Central memory CD8-positive, alpha-beta T cell (primary cell): ENCODE data around the gene IRAK1BP1.
"Not testable (repeated sequence)": the region's sequence is repeated elsewhere in the genome, so short reads cannot be mapped to it uniquely, and the experiment has no call there.

Source experiments
- ATAC-seq: fragments of 150-1000 bp; cut with Tn5 transposase; replicated peaks from 2 replicates; pipeline ENCODE4 v1.10.0; 2022; ENCODE audit warnings: mild to moderate bottlenecking, moderate FRiP score, moderate number of reproducible peaks; ENCODE audit not compliant: poor library complexity, severe bottlenecking; ENCODE audit errors: extremely low read depth
- DNase-seq, 2 donors: peaks; one replicate each; pipeline ENCODE4 v3.0.0; 2021; ENCODE audit warnings: low spot score in 2 of 2
- H3K27ac Mint-ChIP-seq: one replicate; pipeline ENCODE4 v1.8.0; 2022; ENCODE audit warnings: low read depth, mild to moderate bottlenecking, moderate library complexity, mixed read lengths
- H3K27me3 Mint-ChIP-seq: one replicate; pipeline ENCODE4 v1.8.0; 2022; ENCODE audit warnings: mixed read lengths
- H3K36me3 Mint-ChIP-seq: one replicate; pipeline ENCODE4 v1.8.0; 2022; ENCODE audit warnings: mild to moderate bottlenecking, moderate library complexity, mixed read lengths; ENCODE audit not compliant: insufficient read depth
- H3K4me1 Mint-ChIP-seq: one replicate; pipeline ENCODE4 v1.8.0; 2022; ENCODE audit warnings: mixed read lengths
- H3K4me3 Mint-ChIP-seq: one replicate; pipeline ENCODE4 v1.8.0; 2022; ENCODE audit warnings: mild to moderate bottlenecking, moderate library complexity, mixed read lengths
- H3K9me3 Mint-ChIP-seq: one replicate; pipeline ENCODE4 v1.8.0; 2022; ENCODE audit warnings: mixed read lengths

IRAK1BP1 gene

DNA sequence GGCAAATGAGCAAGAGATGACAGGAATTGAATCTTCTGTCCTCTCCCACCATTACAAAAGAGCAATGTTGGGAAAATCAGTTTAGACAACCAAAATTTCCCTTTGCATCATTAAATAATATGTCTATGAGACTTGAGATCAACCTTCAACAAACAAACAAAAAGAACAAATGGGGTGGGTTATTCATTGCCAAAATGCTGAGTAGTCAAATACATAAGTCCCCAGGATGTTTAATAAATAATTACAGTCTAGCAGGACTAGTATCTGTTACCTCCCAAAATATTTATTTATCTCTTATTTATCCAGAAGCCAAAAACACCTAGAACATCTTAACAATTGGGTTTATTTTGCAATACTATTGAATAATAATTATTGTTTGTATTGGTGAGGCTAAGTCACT, 16.2 kb upstream of the IRAK1BP1 start:
- DNase-seq (no peak), ATAC-seq (no peak)
- Mint-ChIP-seq H3K27me3 (no peaks in the 10 kb centered on the region), H3K9me3 (no peaks in the 10 kb centered on the region), H3K4me1 (no peaks in the 10 kb centered on the region), H3K4me3 (no peak overlapping the region), H3K36me3 (no peaks in the 10 kb centered on the region), H3K27ac (no peak overlapping the region)

DNA sequence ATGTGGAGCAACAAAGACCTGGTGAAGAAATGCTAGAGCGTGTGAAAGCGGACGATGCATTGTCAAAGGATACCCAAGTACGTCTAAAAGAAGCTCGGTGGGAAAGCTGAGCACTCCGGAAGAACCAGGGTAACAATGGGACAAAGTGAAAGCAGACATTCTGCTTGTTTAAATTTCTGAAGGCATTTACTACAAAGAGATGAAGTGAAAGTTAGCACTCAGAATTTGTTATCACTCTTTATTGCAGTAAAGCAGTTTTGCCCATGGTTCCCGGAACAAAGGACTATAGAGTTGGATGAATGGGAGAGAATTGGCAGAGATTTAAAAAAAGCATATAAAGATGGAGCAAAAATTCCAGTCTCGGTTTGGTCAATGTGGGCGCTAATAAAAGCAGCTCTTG, 12.8 kb upstream of the IRAK1BP1 start:
- H3K27ac Mint-ChIP-seq: no peak overlapping the region
- no peaks in the 10 kb centered on the region for H3K9me3 Mint-ChIP-seq
- H3K36me3 Mint-ChIP-seq: no peaks in the 10 kb centered on the region
- H3K4me1 Mint-ChIP-seq: no peaks in the 10 kb centered on the region
- ATAC-seq: no peak
- no peak for DNase-seq
- H3K27me3 Mint-ChIP-seq: peaks cover 10% of the 10 kb centered on the region
- no peak overlapping the region for H3K4me3 Mint-ChIP-seq

DNA sequence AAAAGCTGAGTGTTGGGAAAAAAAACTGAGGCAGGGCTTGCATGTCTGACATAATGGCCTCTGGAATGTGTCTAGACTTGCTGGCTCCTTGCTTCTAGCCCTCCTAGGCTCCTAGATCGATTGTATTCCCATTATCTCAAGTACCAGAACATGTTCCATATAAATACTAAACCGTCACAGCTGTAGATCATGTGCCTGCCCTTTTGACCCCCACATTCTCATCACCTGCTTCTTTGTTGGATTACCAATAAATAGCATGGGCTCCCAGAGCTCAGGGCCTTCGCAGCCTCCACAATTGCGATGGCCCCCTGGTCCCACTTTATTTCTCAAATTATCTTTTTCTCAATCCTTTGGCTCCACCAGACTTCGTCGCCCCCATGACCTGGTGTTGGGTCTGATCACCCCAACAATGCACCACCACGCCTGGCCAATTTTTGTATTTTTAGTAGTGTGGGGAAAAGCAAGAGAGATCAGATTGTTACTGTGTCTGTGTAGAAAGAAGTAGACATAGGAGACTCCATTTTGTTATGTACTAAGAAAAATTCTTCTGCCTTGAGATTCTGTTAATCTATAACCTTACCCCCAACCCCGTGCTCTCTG, 8.9 kb upstream of the IRAK1BP1 start:
- H3K27me3 Mint-ChIP-seq, H3K36me3 Mint-ChIP-seq, DNase-seq, H3K27ac Mint-ChIP-seq, ATAC-seq, H3K9me3 Mint-ChIP-seq, H3K4me3 Mint-ChIP-seq, H3K4me1 Mint-ChIP-seq: not testable (repeated sequence)

DNA sequence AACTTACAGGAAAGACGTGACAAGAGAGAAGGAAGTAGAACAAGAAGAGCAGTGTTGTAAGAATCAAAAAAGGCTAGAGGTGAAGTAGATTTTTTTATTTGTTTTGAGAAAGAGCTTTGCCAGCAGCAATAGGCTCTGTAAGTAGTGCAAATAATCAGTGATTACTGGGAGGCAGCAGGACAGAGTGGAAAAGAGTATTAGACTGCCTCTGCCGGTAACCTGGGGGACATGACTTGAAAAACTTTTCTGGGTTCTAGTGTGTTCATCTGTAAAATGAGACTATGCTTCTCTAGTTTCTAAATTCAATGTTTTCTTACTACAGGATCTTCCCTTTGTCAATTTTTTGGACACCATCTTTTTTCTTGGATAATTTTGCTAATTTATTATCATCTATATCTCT, 5.8 kb upstream of the IRAK1BP1 start:
- no peak overlapping the region for H3K27ac Mint-ChIP-seq
- H3K4me3 Mint-ChIP-seq: no peak overlapping the region
- H3K36me3 Mint-ChIP-seq: no peaks in the 10 kb centered on the region
- ATAC-seq (no peak), DNase-seq (no peak)
- H3K9me3 Mint-ChIP-seq: no peaks in the 10 kb centered on the region
- peaks cover 2% of the 10 kb centered on the region for H3K4me1 Mint-ChIP-seq
- peaks cover 10% of the 10 kb centered on the region for H3K27me3 Mint-ChIP-seq

DNA sequence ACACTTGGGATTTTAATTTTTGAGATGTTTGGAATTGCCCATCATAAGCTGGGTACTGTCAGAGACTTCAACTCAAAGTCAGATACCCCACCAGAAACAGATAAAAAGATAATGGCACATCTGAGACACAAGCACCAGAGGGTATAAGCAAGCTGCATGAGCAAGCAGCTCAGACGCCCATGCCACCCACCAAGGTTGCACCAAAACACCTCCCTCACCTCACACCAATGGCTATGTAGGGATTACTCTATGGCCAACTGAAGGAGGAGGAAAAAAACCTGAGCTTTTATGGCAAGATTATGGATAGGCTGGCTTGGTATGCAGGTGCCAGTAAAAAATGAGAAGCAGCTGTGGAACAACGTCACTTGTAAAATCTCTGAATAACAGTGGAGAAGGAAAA, 3.8 kb upstream of the IRAK1BP1 start:
- Mint-ChIP-seq H3K27ac (no peak overlapping the region), H3K9me3 (no peaks in the 10 kb centered on the region), H3K4me1 (peaks cover 16% of the 10 kb centered on the region), H3K27me3 (no peaks in the 10 kb centered on the region), H3K36me3 (peaks cover 9% of the 10 kb centered on the region), H3K4me3 (no peak overlapping the region)
- DNase-seq (no peak), ATAC-seq (no peak)

DNA sequence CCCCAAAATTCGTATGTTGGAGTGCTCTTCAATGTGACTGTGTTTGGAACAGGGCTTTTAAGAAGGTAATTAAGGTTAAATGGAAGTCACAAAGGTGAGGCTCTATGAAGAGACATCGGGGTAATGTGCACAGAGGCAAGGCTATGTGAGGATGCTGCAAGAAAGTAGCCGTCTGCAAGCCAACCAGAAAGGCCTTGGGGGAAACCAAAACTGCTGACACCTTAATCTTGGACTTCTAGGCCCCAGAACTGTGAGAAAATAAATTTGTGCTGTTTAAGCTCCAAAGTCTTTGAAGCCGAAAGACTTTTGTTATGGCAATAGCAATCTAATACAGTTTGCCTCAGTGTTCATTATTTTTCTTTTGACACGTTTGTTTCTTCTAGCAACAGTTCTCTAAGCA, 2.4 kb upstream of the IRAK1BP1 start:
- ATAC-seq: no peak
- H3K4me3 Mint-ChIP-seq: no peak overlapping the region
- no peaks in the 10 kb centered on the region for H3K27me3 Mint-ChIP-seq
- no peaks in the 10 kb centered on the region for H3K9me3 Mint-ChIP-seq
- peaks cover 16% of the 10 kb centered on the region for H3K4me1 Mint-ChIP-seq
- no peak for DNase-seq
- no peak overlapping the region for H3K27ac Mint-ChIP-seq
- peaks cover 9% of the 10 kb centered on the region for H3K36me3 Mint-ChIP-seq

DNA sequence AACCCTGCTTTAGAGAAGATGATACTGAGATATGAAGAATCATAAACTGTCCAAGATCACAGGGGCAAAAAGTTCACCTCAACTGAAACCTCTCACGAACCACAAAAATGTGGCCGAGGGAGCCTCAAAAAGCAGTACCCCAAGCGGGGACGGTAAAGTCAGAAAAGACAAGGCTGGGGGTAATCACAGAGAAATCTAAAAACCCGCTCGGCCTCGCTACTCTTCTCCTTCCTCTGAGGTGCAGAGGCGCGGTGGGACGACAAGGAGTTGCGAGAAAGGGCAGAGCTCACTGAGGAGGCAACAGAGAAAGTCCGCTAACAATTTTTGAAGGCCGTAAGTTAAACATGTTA, 356 bp upstream of the IRAK1BP1 start:
- peak overlapping the region; percentile 93 for H3K4me3 Mint-ChIP-seq

DNA sequence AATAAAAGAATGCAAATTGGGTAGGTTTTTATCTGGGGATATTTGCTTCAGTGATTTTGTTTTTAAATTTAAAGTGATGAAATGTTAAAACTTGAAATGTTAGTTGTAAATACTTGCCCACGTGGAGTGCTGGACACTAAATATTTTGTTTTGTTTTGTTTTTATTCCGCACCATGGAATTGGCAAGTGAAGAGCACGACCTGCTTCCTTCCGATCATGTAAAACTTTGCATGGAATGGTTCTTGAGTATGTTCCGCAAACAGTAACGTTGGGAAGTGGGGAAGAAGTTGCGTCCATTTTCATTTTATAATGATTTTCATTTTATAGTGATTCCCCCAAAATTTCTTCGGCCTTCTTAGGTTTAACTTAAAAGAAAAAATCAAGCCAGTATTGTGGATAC, 765 bp downstream of the IRAK1BP1 start:
- Mint-ChIP-seq H3K36me3 (peaks cover 11% of the 10 kb centered on the region), H3K4me1 (peaks cover 16% of the 10 kb centered on the region), H3K27me3 (no peaks in the 10 kb centered on the region), H3K9me3 (no peaks in the 10 kb centered on the region), H3K27ac (peak overlapping the region; percentile 97), H3K4me3 (peak overlapping the region; percentile 93)
- ATAC-seq (no peak), DNase-seq (no peak)

More for the DNA sequence above, 356 bp upstream of the IRAK1BP1 start:
- peak; percentile 36 for ATAC-seq
- Mint-ChIP-seq H3K27me3 (no peaks in the 10 kb centered on the region), H3K9me3 (no peaks in the 10 kb centered on the region), H3K4me1 (peaks cover 16% of the 10 kb centered on the region), H3K36me3 (peaks cover 11% of the 10 kb centered on the region), H3K27ac (peak overlapping the region; percentile 97)
- no peak for DNase-seq

DNA sequence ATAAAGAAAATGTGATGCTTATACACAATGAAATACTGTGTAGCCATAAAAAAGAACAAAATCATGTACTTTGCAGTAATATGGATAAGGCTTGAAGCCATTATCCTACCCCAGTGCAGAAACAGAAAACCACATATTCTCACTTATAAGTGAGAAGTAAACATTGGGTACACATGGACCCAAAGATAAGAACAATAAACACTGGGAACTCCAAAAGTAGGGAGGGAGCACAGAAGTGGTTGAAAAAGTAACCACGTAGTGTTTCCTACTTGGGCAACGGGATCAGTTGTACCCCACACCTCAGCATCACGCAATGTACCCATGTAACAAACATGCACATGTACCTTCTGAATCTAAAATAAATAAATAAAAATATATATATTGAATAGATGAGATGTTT, 8.2 kb downstream of the IRAK1BP1 start:
- no peaks in the 10 kb centered on the region for H3K9me3 Mint-ChIP-seq
- H3K4me3 Mint-ChIP-seq: no peak overlapping the region
- ATAC-seq (no peak), DNase-seq (no peak)
- no peaks in the 10 kb centered on the region for H3K27me3 Mint-ChIP-seq
- no peaks in the 10 kb centered on the region for H3K4me1 Mint-ChIP-seq
- H3K36me3 Mint-ChIP-seq: peaks cover 2% of the 10 kb centered on the region
- no peak overlapping the region for H3K27ac Mint-ChIP-seq

DNA sequence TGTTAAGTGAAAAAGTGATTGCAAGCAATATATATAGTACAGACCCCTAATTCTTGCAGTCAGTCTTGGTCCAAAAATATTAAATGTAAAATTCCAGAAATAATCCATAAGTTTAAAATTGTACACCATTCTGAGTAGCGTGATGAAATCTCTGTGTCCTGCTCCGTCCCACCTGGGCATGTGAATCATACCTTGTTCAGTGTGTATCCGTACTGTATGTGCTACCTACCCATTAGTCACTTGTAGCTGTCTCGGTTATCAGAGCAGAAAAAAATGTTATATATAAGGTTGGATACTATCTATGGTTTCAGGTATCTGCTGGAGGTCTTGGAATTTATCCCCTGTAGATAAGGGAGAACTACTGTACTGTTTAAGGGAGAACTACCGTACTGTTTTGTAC, 16.3 kb downstream of the IRAK1BP1 start:
- H3K27me3 Mint-ChIP-seq: no peaks in the 10 kb centered on the region
- no peaks in the 10 kb centered on the region for H3K4me1 Mint-ChIP-seq
- H3K9me3 Mint-ChIP-seq: no peaks in the 10 kb centered on the region
- no peak overlapping the region for H3K27ac Mint-ChIP-seq
- peaks cover 3% of the 10 kb centered on the region for H3K36me3 Mint-ChIP-seq
- H3K4me3 Mint-ChIP-seq: no peak overlapping the region
- no peak for DNase-seq
- ATAC-seq: no peak

DNA sequence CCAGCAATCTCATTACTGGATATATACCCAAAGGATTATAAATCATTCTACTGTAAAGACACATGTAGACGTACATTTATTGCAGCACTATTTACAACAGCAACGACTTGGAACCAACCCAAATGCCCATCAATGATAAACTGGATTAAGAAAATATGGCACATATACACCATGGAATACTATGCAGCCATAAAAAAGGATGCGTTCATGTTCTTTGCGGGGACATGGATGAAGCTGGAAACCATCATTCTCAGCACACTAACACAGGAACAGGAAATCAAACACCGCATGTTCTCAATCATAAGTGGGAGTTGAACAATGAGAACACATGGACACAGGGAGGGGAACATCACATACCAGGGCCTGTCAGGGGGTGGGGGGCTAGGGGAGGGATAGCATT, 22.6 kb downstream of the IRAK1BP1 start:
- not testable (repeated sequence) for H3K4me1 Mint-ChIP-seq, H3K36me3 Mint-ChIP-seq, H3K9me3 Mint-ChIP-seq, H3K27ac Mint-ChIP-seq, ATAC-seq, H3K27me3 Mint-ChIP-seq, H3K4me3 Mint-ChIP-seq, DNase-seq

DNA sequence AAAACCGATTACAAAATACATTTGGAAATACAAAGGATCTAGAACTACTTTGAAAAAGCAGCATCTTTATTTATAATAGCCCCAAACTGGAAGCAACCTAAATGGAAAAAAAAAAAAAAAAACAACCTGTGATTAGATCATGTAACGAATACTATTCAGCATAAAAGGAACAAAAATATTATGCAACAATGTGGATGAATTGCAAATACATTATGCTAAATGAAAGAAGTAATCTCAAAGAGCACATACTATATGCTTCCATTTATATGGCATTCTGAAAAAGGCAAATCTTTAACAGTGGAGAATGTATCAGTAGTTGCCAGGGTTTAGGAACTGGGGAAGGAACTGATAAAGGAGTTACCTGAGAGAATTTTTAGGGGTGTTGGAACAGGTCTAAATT, 28.9 kb downstream of the IRAK1BP1 start:
- H3K36me3 Mint-ChIP-seq: peaks cover 2% of the 10 kb centered on the region

DNA sequence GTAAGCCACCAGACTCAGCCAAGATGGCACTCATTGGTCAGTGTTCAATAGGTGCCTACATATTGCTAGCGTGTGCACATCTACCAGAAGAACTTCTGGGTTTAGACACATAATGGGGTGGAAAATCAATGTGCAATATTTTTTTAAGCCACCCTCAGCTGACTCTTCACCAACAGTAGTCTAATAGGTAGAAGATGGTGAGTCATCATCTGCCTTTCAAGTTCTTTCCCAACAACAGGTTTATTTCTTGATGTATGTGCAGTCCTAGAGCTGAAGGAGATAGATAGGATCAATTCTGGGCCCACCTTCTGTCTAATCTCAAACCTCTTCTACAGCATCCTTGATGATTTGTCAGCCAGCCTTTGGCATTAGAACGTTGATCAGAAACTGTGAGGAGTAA, 41.3 kb downstream of the IRAK1BP1 start:
- no peak for DNase-seq
- H3K27ac Mint-ChIP-seq: no peak overlapping the region
- ATAC-seq: no peak
- no peak overlapping the region for H3K4me3 Mint-ChIP-seq
- peaks cover 37% of the 10 kb centered on the region for H3K27me3 Mint-ChIP-seq
- H3K9me3 Mint-ChIP-seq: no peaks in the 10 kb centered on the region
- peaks cover 5% of the 10 kb centered on the region for H3K36me3 Mint-ChIP-seq
- H3K4me1 Mint-ChIP-seq: peaks cover 9% of the 10 kb centered on the region

More for the DNA sequence above, 28.9 kb downstream of the IRAK1BP1 start:
- ATAC-seq (no peak), DNase-seq (no peak)
- no peaks in the 10 kb centered on the region for H3K27me3 Mint-ChIP-seq
- no peaks in the 10 kb centered on the region for H3K4me1 Mint-ChIP-seq
- no peak overlapping the region for H3K4me3 Mint-ChIP-seq
- no peak overlapping the region for H3K27ac Mint-ChIP-seq
- no peaks in the 10 kb centered on the region for H3K9me3 Mint-ChIP-seq

DNA sequence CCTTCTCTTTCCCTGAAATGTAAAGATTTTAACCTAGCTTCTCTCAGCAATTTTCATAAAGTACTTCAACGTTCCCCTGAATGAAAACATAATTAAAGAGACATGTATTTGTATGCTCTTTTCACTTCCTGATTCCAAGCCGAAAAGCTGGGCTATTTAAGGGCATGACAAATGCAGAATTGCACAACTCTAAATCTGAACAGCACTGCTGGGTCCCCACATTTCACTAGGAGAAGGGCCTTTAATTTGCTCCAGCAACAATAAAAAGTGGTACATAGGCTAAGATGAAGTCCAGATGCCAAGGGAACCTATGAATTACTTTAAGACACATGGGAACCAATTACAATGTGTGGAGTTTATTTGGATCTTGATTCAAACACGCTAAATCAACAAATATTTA, 42.0 kb downstream of the IRAK1BP1 start:
- no peak overlapping the region for H3K4me3 Mint-ChIP-seq
- H3K9me3 Mint-ChIP-seq: no peaks in the 10 kb centered on the region
- H3K36me3 Mint-ChIP-seq: peaks cover 5% of the 10 kb centered on the region
- no peak overlapping the region for H3K27ac Mint-ChIP-seq
- ATAC-seq (no peak), DNase-seq (no peak)
- peaks cover 37% of the 10 kb centered on the region for H3K27me3 Mint-ChIP-seq
- peaks cover 9% of the 10 kb centered on the region for H3K4me1 Mint-ChIP-seq
